Chondrocyte (in vitro differentiated cells): Measurements from ENCODE around the gene RNF182. TPM values are rescaled to one million over a fixed set of nuclear protein-coding genes. Genes with fewer than 3 reads are reported as not detected.
A peak's percentile ranks its signal among the peaks of the same experiment; 100 is the strongest.

Source experiments
- DNase-seq: peaks from one replicate; pipeline ENCODE4 v3.0.0; 2021; ENCODE audit warnings: mixed read lengths, low spot score
- H3K27ac Mint-ChIP-seq: one replicate; pipeline ENCODE4 v1.8.0; 2021; ENCODE audit warnings: mild to moderate bottlenecking, moderate library complexity, mixed read lengths; ENCODE audit not compliant: unreplicated experiment
- H3K27me3 Mint-ChIP-seq: 2 replicates; pipeline ENCODE4 v1.8.0; 2021; ENCODE audit warnings: low read depth, mixed read lengths
- H3K36me3 Mint-ChIP-seq: 2 replicates; pipeline ENCODE4 v1.8.0; 2021; ENCODE audit warnings: low read depth, mixed read lengths
- H3K4me1 Mint-ChIP-seq: 2 replicates; pipeline ENCODE4 v1.8.0; 2021; ENCODE audit warnings: low read depth, mild to moderate bottlenecking, mixed read lengths
- H3K4me3 Mint-ChIP-seq: one replicate; pipeline ENCODE4 v1.8.0; 2021; ENCODE audit warnings: mild to moderate bottlenecking, moderate library complexity, mixed read lengths; ENCODE audit not compliant: unreplicated experiment
- H3K9me3 Mint-ChIP-seq: 2 replicates; pipeline ENCODE4 v1.8.0; 2021; ENCODE audit warnings: low read depth, mixed read lengths
- total RNA-seq: library from RNA; stranded (reverse); gene quantifications from 3 replicates; pipeline ENCODE4 v1.2.1, GENCODE V29; 2021
- TF ChIP-seq, protein P1 (sequence below): fragments of 200-600 bp; sonication (generic); IDR thresholded peaks from 2 replicates; pipeline ENCODE4 v1.5.0; 2021; ENCODE audit warnings: antibody characterized with exemption, mild to moderate bottlenecking, moderate library complexity

Gene RNF182
- total RNA-seq, 1 donor from 2014 or later: 5.3 TPM

- no peak overlapping the region for H3K27ac Mint-ChIP-seq
- H3K4me1 Mint-ChIP-seq: no peaks in the 10 kb centered on the region
- no peaks in the 10 kb centered on the region for H3K9me3 Mint-ChIP-seq
- H3K27me3 Mint-ChIP-seq: peaks cover 44% of the 10 kb centered on the region
- DNase-seq: no peak
- H3K36me3 Mint-ChIP-seq: no peaks in the 10 kb centered on the region
- no peak overlapping the region for H3K4me3 Mint-ChIP-seq
- TF ChIP-seq, protein P1, sequence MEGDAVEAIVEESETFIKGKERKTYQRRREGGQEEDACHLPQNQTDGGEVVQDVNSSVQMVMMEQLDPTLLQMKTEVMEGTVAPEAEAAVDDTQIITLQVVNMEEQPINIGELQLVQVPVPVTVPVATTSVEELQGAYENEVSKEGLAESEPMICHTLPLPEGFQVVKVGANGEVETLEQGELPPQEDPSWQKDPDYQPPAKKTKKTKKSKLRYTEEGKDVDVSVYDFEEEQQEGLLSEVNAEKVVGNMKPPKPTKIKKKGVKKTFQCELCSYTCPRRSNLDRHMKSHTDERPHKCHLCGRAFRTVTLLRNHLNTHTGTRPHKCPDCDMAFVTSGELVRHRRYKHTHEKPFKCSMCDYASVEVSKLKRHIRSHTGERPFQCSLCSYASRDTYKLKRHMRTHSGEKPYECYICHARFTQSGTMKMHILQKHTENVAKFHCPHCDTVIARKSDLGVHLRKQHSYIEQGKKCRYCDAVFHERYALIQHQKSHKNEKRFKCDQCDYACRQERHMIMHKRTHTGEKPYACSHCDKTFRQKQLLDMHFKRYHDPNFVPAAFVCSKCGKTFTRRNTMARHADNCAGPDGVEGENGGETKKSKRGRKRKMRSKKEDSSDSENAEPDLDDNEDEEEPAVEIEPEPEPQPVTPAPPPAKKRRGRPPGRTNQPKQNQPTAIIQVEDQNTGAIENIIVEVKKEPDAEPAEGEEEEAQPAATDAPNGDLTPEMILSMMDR: no peak
Observed at GRCh38 chr6:13903364-13903763, 21.4 kb upstream of the RNF182 start.

DNA sequence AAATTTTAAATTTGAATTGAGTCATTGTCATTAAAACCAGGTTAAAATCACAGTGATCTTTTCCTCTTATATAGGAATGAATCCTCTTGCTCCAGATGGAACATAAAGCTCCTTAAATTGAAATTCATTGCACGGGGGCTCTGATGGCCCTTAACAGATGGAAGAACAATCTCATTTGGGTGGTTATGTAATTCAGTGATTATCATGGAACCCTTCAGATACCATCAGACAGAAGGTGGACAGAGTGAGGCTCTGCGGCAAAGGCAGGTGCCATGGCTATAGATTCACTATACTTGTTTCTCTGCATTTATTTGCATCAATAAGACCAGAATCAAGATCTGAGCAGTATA lies 17.8 kb upstream of the RNF182 start:
- H3K4me1 Mint-ChIP-seq: no peaks in the 10 kb centered on the region
- H3K27ac Mint-ChIP-seq: no peak overlapping the region
- no peak for DNase-seq
- H3K36me3 Mint-ChIP-seq: no peaks in the 10 kb centered on the region
- H3K4me3 Mint-ChIP-seq: no peak overlapping the region
- peaks cover 41% of the 10 kb centered on the region for H3K27me3 Mint-ChIP-seq
- H3K9me3 Mint-ChIP-seq: no peaks in the 10 kb centered on the region
- TF ChIP-seq, protein P1: no peak

DNA sequence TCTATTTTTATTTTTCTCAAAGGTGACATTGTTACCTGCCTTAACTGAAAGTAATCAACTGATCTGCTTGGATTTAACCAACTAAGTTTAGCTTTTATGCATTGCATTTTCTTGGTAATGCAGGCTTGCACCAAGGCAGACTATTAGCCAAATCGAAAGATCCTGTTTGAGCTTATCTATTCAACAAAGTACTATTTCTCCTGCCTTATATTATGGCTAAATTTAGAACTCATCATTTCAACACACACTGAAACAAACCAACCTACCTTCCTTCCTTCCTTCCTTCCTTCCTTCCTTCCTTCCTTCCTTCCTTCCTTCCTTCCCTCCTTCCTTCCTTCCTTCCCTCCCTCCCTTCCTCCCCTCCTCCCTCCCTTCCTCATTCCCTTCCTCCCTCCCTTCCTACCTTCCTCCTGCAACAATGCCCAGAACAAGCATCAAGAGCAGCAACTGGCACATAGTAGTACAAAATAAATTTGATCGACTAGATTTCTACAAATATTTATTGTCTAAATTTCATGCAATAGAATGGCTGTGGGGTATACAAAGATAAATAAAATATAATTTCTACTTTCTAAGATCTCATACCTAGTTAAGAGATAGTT lies 17.0 kb upstream of the RNF182 start:
- DNase-seq: no peak
- TF ChIP-seq, protein P1: no peak
- H3K27me3 Mint-ChIP-seq: peaks cover 40% of the 10 kb centered on the region
- H3K9me3 Mint-ChIP-seq: no peaks in the 10 kb centered on the region
- H3K4me3 Mint-ChIP-seq: no peak overlapping the region
- no peaks in the 10 kb centered on the region for H3K36me3 Mint-ChIP-seq
- H3K27ac Mint-ChIP-seq: no peak overlapping the region
- peaks cover 1% of the 10 kb centered on the region for H3K4me1 Mint-ChIP-seq

- H3K36me3 Mint-ChIP-seq: no peaks in the 10 kb centered on the region
- TF ChIP-seq, protein P1: peak; percentile 96
- DNase-seq: no peak
- H3K4me3 Mint-ChIP-seq: no peak overlapping the region
- H3K27me3 Mint-ChIP-seq: peaks cover 28% of the 10 kb centered on the region
- peaks cover 8% of the 10 kb centered on the region for H3K4me1 Mint-ChIP-seq
- H3K27ac Mint-ChIP-seq: no peak overlapping the region
- H3K9me3 Mint-ChIP-seq: no peaks in the 10 kb centered on the region
Observed at GRCh38 chr6:13908955-13909381, 15.8 kb upstream of the RNF182 start.

GRCh38 chr6:13910443-13910842 lies 14.3 kb upstream of the RNF182 start:
- Mint-ChIP-seq H3K36me3 (no peaks in the 10 kb centered on the region), H3K4me3 (no peak overlapping the region), H3K9me3 (no peaks in the 10 kb centered on the region), H3K27ac (no peak overlapping the region), H3K27me3 (peaks cover 16% of the 10 kb centered on the region), H3K4me1 (peaks cover 16% of the 10 kb centered on the region)
- TF ChIP-seq, protein P1: no peak
- no peak for DNase-seq
